ENCODE measurements around the gene PPP2R3B.

PPP2R3B gene

GRCh38 chrX:374596-374995 is 12.1 kb downstream of the PPP2R3B start:
- Histone ChIP-seq H3K9ac (ENCODE audit: low read length) (no peak overlapping the region), H3K36me3 (ENCODE audit: control insufficient read depth, insufficient read depth, low read length) (no peaks in the 10 kb centered on the region), H3K9me3 (ENCODE audit: control insufficient read depth, low read length) (no peaks in the 10 kb centered on the region), H3K4me1 (ENCODE audit: control insufficient read depth, insufficient read depth, low read length) (peaks cover 5% of the 10 kb centered on the region), H3K27me3 (ENCODE audit: control insufficient read depth, insufficient read depth, low read length) (peaks cover 30% of the 10 kb centered on the region), H3K4me3 (ENCODE audit: low read length) (no peak overlapping the region)

- H3K36me3 ChIP-seq (ENCODE audit: control insufficient read depth, insufficient read depth, low read length): no peaks in the 10 kb centered on the region
- peaks cover 30% of the 10 kb centered on the region for H3K27me3 ChIP-seq (ENCODE audit: control insufficient read depth, insufficient read depth, low read length)
- H3K9me3 ChIP-seq (ENCODE audit: control insufficient read depth, low read length): no peaks in the 10 kb centered on the region
- no peak overlapping the region for H3K4me3 ChIP-seq (ENCODE audit: low read length)
- H3K4me1 ChIP-seq (ENCODE audit: control insufficient read depth, insufficient read depth, low read length): peaks cover 5% of the 10 kb centered on the region
- no peak overlapping the region for H3K9ac ChIP-seq (ENCODE audit: low read length)
Measured at GRCh38 chrX:373641-374471, 12.9 kb downstream of the PPP2R3B start.

GRCh38 chrX:372856-373640 is 13.7 kb downstream of the PPP2R3B start:
- peaks cover 30% of the 10 kb centered on the region for H3K27me3 ChIP-seq (ENCODE audit: control insufficient read depth, insufficient read depth, low read length)
- H3K36me3 ChIP-seq (ENCODE audit: control insufficient read depth, insufficient read depth, low read length): no peaks in the 10 kb centered on the region
- H3K9ac ChIP-seq (ENCODE audit: low read length): no peak overlapping the region
- H3K4me3 ChIP-seq (ENCODE audit: low read length): no peak overlapping the region
- peaks cover 5% of the 10 kb centered on the region for H3K4me1 ChIP-seq (ENCODE audit: control insufficient read depth, insufficient read depth, low read length)
- H3K9me3 ChIP-seq (ENCODE audit: control insufficient read depth, low read length): no peaks in the 10 kb centered on the region

- Histone ChIP-seq H3K9ac (ENCODE audit: low read length) (no peak overlapping the region), H3K27me3 (ENCODE audit: control insufficient read depth, insufficient read depth, low read length) (peaks cover 30% of the 10 kb centered on the region), H3K4me3 (ENCODE audit: low read length) (no peak overlapping the region), H3K4me1 (ENCODE audit: control insufficient read depth, insufficient read depth, low read length) (peaks cover 5% of the 10 kb centered on the region), H3K36me3 (ENCODE audit: control insufficient read depth, insufficient read depth, low read length) (no peaks in the 10 kb centered on the region), H3K9me3 (ENCODE audit: control insufficient read depth, low read length) (no peaks in the 10 kb centered on the region)
Measured at GRCh38 chrX:371907-372306, 14.8 kb downstream of the PPP2R3B start.

GRCh38 chrX:370963-371745 is 15.6 kb downstream of the PPP2R3B start:
- H3K9me3 ChIP-seq (ENCODE audit: control insufficient read depth, low read length): no peaks in the 10 kb centered on the region
- peaks cover 29% of the 10 kb centered on the region for H3K27me3 ChIP-seq (ENCODE audit: control insufficient read depth, insufficient read depth, low read length)
- H3K4me1 ChIP-seq (ENCODE audit: control insufficient read depth, insufficient read depth, low read length): peaks cover 5% of the 10 kb centered on the region
- no peaks in the 10 kb centered on the region for H3K36me3 ChIP-seq (ENCODE audit: control insufficient read depth, insufficient read depth, low read length)
- H3K4me3 ChIP-seq (ENCODE audit: low read length): no peak overlapping the region
- no peak overlapping the region for H3K9ac ChIP-seq (ENCODE audit: low read length)

- peaks cover 5% of the 10 kb centered on the region for H3K4me1 ChIP-seq (ENCODE audit: control insufficient read depth, insufficient read depth, low read length)
Measured at GRCh38 chrX:370244-370962, 16.3 kb downstream of the PPP2R3B start.

GRCh38 chrX:369563-370101 is 17.1 kb downstream of the PPP2R3B start:
- no peak overlapping the region for H3K9ac ChIP-seq (ENCODE audit: low read length)
- H3K4me1 ChIP-seq (ENCODE audit: control insufficient read depth, insufficient read depth, low read length): peaks cover 5% of the 10 kb centered on the region
- H3K36me3 ChIP-seq (ENCODE audit: control insufficient read depth, insufficient read depth, low read length): no peaks in the 10 kb centered on the region
- no peaks in the 10 kb centered on the region for H3K9me3 ChIP-seq (ENCODE audit: control insufficient read depth, low read length)
- peaks cover 16% of the 10 kb centered on the region for H3K27me3 ChIP-seq (ENCODE audit: control insufficient read depth, insufficient read depth, low read length)
- no peak overlapping the region for H3K4me3 ChIP-seq (ENCODE audit: low read length)

More at GRCh38 chrX:370244-370962, 16.3 kb downstream of the PPP2R3B start:
- Histone ChIP-seq H3K4me3 (ENCODE audit: low read length) (no peak overlapping the region), H3K27me3 (ENCODE audit: control insufficient read depth, insufficient read depth, low read length) (peaks cover 23% of the 10 kb centered on the region), H3K36me3 (ENCODE audit: control insufficient read depth, insufficient read depth, low read length) (no peaks in the 10 kb centered on the region), H3K9me3 (ENCODE audit: control insufficient read depth, low read length) (no peaks in the 10 kb centered on the region), H3K9ac (ENCODE audit: low read length) (no peak overlapping the region)

- H3K4me1 ChIP-seq (ENCODE audit: control insufficient read depth, insufficient read depth, low read length): peaks cover under 1% of the 10 kb centered on the region
- H3K27me3 ChIP-seq (ENCODE audit: control insufficient read depth, insufficient read depth, low read length): peaks cover 10% of the 10 kb centered on the region
- no peak overlapping the region for H3K4me3 ChIP-seq (ENCODE audit: low read length)
- H3K9me3 ChIP-seq (ENCODE audit: control insufficient read depth, low read length): no peaks in the 10 kb centered on the region
- no peaks in the 10 kb centered on the region for H3K36me3 ChIP-seq (ENCODE audit: control insufficient read depth, insufficient read depth, low read length)
- no peak overlapping the region for H3K9ac ChIP-seq (ENCODE audit: low read length)
Measured at GRCh38 chrX:368811-369562, 17.7 kb downstream of the PPP2R3B start.

GRCh38 chrX:367866-368265 is 18.8 kb downstream of the PPP2R3B start:
- no peak overlapping the region for H3K4me3 ChIP-seq (ENCODE audit: low read length)
- peaks cover 3% of the 10 kb centered on the region for H3K27me3 ChIP-seq (ENCODE audit: control insufficient read depth, insufficient read depth, low read length)
- H3K9ac ChIP-seq (ENCODE audit: low read length): no peak overlapping the region
- H3K9me3 ChIP-seq (ENCODE audit: control insufficient read depth, low read length): no peaks in the 10 kb centered on the region
- H3K36me3 ChIP-seq (ENCODE audit: control insufficient read depth, insufficient read depth, low read length): no peaks in the 10 kb centered on the region
- H3K4me1 ChIP-seq (ENCODE audit: control insufficient read depth, insufficient read depth, low read length): no peaks in the 10 kb centered on the region

- no peaks in the 10 kb centered on the region for H3K9me3 ChIP-seq (ENCODE audit: control insufficient read depth, low read length)
- H3K9ac ChIP-seq (ENCODE audit: low read length): no peak overlapping the region
- no peak overlapping the region for H3K4me3 ChIP-seq (ENCODE audit: low read length)
Measured at GRCh38 chrX:367349-367748, 19.4 kb downstream of the PPP2R3B start.

More at GRCh38 chrX:367349-367748, 19.4 kb downstream of the PPP2R3B start:
- Histone ChIP-seq H3K27me3 (ENCODE audit: control insufficient read depth, insufficient read depth, low read length) (peaks cover 2% of the 10 kb centered on the region), H3K36me3 (ENCODE audit: control insufficient read depth, insufficient read depth, low read length) (no peaks in the 10 kb centered on the region), H3K4me1 (ENCODE audit: control insufficient read depth, insufficient read depth, low read length) (no peaks in the 10 kb centered on the region)
